ENCODE data around the gene TBC1D28.
"Not testable (repeated sequence)": the region's sequence is repeated elsewhere in the genome, so short reads cannot be mapped to it uniquely, and the experiment has no call there.

TBC1D28 gene

GRCh38 chr17:18593138-18593537 lies 51.1 kb downstream of the TBC1D28 start:
- DNase-seq = not testable (repeated sequence)

Measured in CD4-positive, alpha-beta T cell treated with Interleukin-15 for 1 hour (primary cell).